Endodermal cell (in vitro differentiated cells): ENCODE results near the gene KIF5C. TPM values are rescaled to one million over a fixed set of nuclear protein-coding genes. Genes with fewer than 3 reads are reported as not detected.

Experiments used
- DNase-seq: peaks from one replicate; pipeline ENCODE4 v3.0.0-alpha.2; 2017
- H3K27ac ChIP-seq: 2 replicates; pipeline ENCODE4 v1.5.1; 2013; ENCODE audit warnings: mild to moderate bottlenecking, low read depth, low read length, moderate library complexity
- H3K27me3 ChIP-seq: 2 replicates; pipeline ENCODE4 v1.6.1; 2013; ENCODE audit warnings: mild to moderate bottlenecking, low read length, moderate library complexity; ENCODE audit not compliant: insufficient read depth, control insufficient read depth, poor library complexity, severe bottlenecking
- H3K36me3 ChIP-seq: 2 replicates; pipeline ENCODE4 v1.7.0; 2013; ENCODE audit warnings: mild to moderate bottlenecking, low read length, moderate library complexity; ENCODE audit not compliant: control insufficient read depth, insufficient read depth
- H3K4me1 ChIP-seq: one replicate; pipeline ENCODE4 v1.7.0; 2013; ENCODE audit warnings: low read length; ENCODE audit not compliant: control insufficient read depth, insufficient read depth
- H3K4me3 ChIP-seq: 2 replicates; pipeline ENCODE4 v1.5.1; 2013; ENCODE audit warnings: mild to moderate bottlenecking, low read length, moderate library complexity
- H3K9ac ChIP-seq: 2 replicates; pipeline ENCODE4 v1.6.1; 2013; ENCODE audit warnings: mild to moderate bottlenecking, low read length, moderate library complexity; ENCODE audit not compliant: poor library complexity, severe bottlenecking; ENCODE audit errors: extremely low read depth
- H3K9me3 ChIP-seq: 2 replicates; pipeline ENCODE4 v1.6.1; 2013; ENCODE audit warnings: mild to moderate bottlenecking, low read length, moderate library complexity; ENCODE audit not compliant: control insufficient read depth
- H3K27ac Mint-ChIP-seq: 2 replicates; pipeline ENCODE4 v1.8.0; 2020; ENCODE audit warnings: mixed read lengths
- H3K27me3 Mint-ChIP-seq: 2 replicates; pipeline ENCODE4 v1.8.0; 2021; ENCODE audit warnings: mild to moderate bottlenecking, mixed read lengths; ENCODE audit not compliant: insufficient read depth
- H3K36me3 Mint-ChIP-seq: 2 replicates; pipeline ENCODE4 v1.8.0; 2020; ENCODE audit warnings: low read depth, mixed read lengths
- H3K4me1 Mint-ChIP-seq: 2 replicates; pipeline ENCODE4 v1.8.0; 2020; ENCODE audit warnings: mixed read lengths
- H3K4me3 Mint-ChIP-seq: 2 replicates; pipeline ENCODE4 v1.8.0; 2020; ENCODE audit warnings: mild to moderate bottlenecking, moderate library complexity, mixed read lengths
- H3K9me3 Mint-ChIP-seq: 2 replicates; pipeline ENCODE4 v1.8.0; 2020; ENCODE audit warnings: mild to moderate bottlenecking, mixed read lengths
- WGBS, 2 experiments: methylation state at CpG; one replicate each; pipeline versions ENCODE4 v1.1.5 to v1.1.7; 2013; ENCODE audit warnings: missing lambda C conversion rate in 2 of 2, mixed read lengths in 1 of 2; ENCODE audit not compliant: insufficient coverage in 1 of 2, insufficient read length in 1 of 2; 5-methylcytosine and 5-hydroxymethylcytosine counted together
- total RNA-seq, 2 donors: library from RNA; stranded (reverse); fragmentation: NEBNext Ultra II Directional in 1 of 2; extraction: Animal tissue kit (Norgen Biotek cat#: 25700) in 1 of 2; gene quantifications; 2 replicates in 1 of 2; 3 replicates in 1 of 2; pipeline ENCODE4 v1.2.1, GENCODE V29; 2021
- TF ChIP-seq, protein P1 (sequence below): fragments of 200-600 bp; sonication (generic); conservative IDR thresholded peaks from 2 replicates; pipeline ENCODE4 v1.5.0; 2021; ENCODE audit warnings: antibody characterized with exemption, mild to moderate bottlenecking

Gene KIF5C
- total RNA-seq, 2 donors from 2014 or later, result 39.1 to 41.9 TPM

DNA sequence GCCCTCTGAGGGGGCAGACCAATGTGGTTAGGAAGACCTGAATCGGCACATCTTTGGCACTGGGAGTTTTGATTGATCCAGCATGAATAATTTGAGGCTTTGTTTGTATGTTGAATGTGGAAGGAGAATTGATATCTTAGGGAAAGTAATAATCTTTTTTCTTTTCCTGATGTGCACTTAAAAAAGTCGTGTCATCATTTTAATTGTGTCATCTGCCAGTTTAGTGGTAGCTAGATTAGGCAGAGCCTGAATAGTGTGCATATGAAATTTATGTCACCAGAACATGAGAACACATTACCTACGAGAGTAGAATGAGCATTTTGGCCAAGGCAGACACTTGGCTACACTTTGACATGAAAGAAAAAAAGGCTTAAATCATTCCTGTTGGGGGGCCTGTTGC is 79.5 kb downstream of the KIF5C start:
- H3K27ac Mint-ChIP-seq, result no peak overlapping the region
- no peaks in the 10 kb centered on the region for H3K4me1 Mint-ChIP-seq
- H3K27ac ChIP-seq, result no peak overlapping the region
- H3K36me3 ChIP-seq, result peaks cover 43% of the 10 kb centered on the region
- no peak for DNase-seq
- peaks cover 48% of the 10 kb centered on the region for H3K36me3 Mint-ChIP-seq
- TF ChIP-seq, protein P1, sequence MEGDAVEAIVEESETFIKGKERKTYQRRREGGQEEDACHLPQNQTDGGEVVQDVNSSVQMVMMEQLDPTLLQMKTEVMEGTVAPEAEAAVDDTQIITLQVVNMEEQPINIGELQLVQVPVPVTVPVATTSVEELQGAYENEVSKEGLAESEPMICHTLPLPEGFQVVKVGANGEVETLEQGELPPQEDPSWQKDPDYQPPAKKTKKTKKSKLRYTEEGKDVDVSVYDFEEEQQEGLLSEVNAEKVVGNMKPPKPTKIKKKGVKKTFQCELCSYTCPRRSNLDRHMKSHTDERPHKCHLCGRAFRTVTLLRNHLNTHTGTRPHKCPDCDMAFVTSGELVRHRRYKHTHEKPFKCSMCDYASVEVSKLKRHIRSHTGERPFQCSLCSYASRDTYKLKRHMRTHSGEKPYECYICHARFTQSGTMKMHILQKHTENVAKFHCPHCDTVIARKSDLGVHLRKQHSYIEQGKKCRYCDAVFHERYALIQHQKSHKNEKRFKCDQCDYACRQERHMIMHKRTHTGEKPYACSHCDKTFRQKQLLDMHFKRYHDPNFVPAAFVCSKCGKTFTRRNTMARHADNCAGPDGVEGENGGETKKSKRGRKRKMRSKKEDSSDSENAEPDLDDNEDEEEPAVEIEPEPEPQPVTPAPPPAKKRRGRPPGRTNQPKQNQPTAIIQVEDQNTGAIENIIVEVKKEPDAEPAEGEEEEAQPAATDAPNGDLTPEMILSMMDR, result no peak
- H3K9me3 Mint-ChIP-seq, result no peaks in the 10 kb centered on the region
- 94% methylated on average over 3 of the region's 3 CpGs; no CpG with 5 or more reads in 1 of the 2 experiments for WGBS, 2 experiments
- no peaks in the 10 kb centered on the region for H3K9me3 ChIP-seq
- H3K9ac ChIP-seq, result no peak overlapping the region
- no peak overlapping the region for H3K4me3 ChIP-seq
- H3K27me3 ChIP-seq, result peaks cover 7% of the 10 kb centered on the region
- H3K4me3 Mint-ChIP-seq, result no peak overlapping the region
- H3K4me1 ChIP-seq, result no peaks in the 10 kb centered on the region
- H3K27me3 Mint-ChIP-seq, result peaks cover 10% of the 10 kb centered on the region

DNA sequence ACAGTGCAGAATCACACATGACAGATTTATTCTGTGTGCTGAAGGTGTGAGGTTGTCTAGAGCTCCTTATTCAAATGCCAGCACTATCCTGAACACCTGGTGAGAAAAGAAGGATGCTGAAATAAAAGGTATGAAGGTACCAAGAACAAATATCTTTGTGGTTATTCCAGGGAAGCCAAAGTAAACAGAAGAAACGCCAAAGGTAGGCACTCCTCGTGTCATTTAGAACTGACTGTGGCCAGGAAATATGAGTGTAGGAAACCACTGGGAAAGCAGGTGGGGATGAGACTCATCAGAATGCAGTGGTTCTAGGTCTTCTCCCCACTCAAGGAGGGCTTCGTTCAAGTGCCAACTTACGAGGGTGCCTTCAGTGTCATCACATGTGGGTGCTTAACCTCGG is 80.8 kb downstream of the KIF5C start:
- H3K9me3 ChIP-seq, result no peaks in the 10 kb centered on the region
- no peak overlapping the region for H3K27ac ChIP-seq
- Mint-ChIP-seq H3K4me1 (no peaks in the 10 kb centered on the region), H3K27ac (no peak overlapping the region), H3K36me3 (peaks cover 38% of the 10 kb centered on the region), H3K9me3 (no peaks in the 10 kb centered on the region), H3K27me3 (peaks cover 5% of the 10 kb centered on the region), H3K4me3 (no peak overlapping the region)
- peaks cover 42% of the 10 kb centered on the region for H3K36me3 ChIP-seq
- DNase-seq, result no peak
- no peak overlapping the region for H3K4me3 ChIP-seq
- WGBS, 2 experiments, result 94 to 98% methylated on average over 4 to 5 of the region's 5 CpGs
- H3K4me1 ChIP-seq, result no peaks in the 10 kb centered on the region
- no peak overlapping the region for H3K9ac ChIP-seq
- TF ChIP-seq, protein P1, result no peak
- H3K27me3 ChIP-seq, result no peaks in the 10 kb centered on the region

- WGBS, 2 experiments, result 91 to 97% methylated on average over 3 to 4 of the region's 4 CpGs
- no peak for DNase-seq
- H3K27me3 ChIP-seq, result no peaks in the 10 kb centered on the region
- no peak overlapping the region for H3K27ac ChIP-seq
- H3K4me3 ChIP-seq, result no peak overlapping the region
- Mint-ChIP-seq H3K36me3 (peaks cover 35% of the 10 kb centered on the region), H3K4me1 (no peaks in the 10 kb centered on the region), H3K4me3 (no peak overlapping the region), H3K27me3 (peaks cover 2% of the 10 kb centered on the region), H3K27ac (no peak overlapping the region), H3K9me3 (no peaks in the 10 kb centered on the region)
- no peaks in the 10 kb centered on the region for H3K4me1 ChIP-seq
- H3K9me3 ChIP-seq, result no peaks in the 10 kb centered on the region
- H3K9ac ChIP-seq, result no peak overlapping the region
- TF ChIP-seq, protein P1, result no peak
- peaks cover 41% of the 10 kb centered on the region for H3K36me3 ChIP-seq
These were observed 82.0 kb downstream of the KIF5C start for GRCh38 chr2:148957023-148957422.
